ENCODE measurements around the gene HSPH1. TPM values are rescaled to one million over a fixed set of nuclear protein-coding genes. Genes with fewer than 3 reads are reported as not detected.

HSPH1 gene
- total RNA-seq, 1 experiment from 2014 or later = 145 TPM

DNA sequence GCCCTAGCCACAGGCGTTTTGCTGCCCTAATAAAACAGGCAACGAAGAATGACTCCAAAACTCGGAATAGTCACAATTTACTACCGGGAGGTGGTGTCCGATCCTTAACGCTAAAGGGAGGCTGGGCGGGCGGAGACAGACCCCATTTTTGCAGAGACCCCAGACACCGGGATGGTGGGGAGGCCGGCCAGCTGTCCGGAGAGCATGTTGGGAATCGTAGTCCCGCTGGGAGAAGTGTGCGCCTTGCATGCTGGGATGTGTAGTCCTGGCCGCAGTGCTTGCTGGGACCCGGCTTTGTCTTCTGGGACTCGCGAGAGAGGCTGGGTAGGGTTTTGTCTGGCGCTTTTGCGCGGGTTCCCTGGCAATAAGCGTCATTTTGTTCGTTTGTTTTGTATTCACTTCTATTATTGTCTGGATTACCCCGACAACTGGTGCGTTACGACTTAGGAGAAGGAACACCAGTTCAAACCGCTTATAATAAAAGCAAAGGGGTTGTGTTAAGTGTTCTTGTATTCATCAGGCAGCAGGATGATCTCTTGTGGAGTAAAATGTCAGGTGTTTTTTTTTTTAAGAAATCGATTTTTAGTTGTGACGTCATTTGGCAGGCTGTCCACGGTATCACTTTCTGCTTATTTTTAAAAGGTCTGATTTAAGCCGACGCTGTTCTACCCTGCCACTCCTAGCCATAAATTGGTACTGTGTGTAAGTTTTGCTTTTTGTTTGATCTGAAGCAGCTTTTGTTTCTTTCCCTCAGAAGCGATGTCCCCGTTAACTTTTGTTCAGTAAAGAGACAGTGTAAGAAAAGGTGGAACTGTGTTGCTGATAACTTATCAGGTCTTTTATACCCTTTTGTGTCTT lies 676 bp upstream of the HSPH1 start:
- intact Hi-C loops (cut with micrococcal nuclease; ENCODE audit: unreplicated experiment) = no loop called here
- Histone ChIP-seq H3K4me3 (ENCODE audit: low read depth in 2 of 2, low read length in 2 of 2) (peak overlapping the region; percentile 85), H3K9me3 (ENCODE audit: control insufficient read depth, insufficient read depth, low read depth, low read length) (no peaks in the 10 kb centered on the region), H3K27ac (ENCODE audit: low read length) (peak overlapping the region; percentile 88), H3K4me1 (ENCODE audit: control insufficient read depth, insufficient read depth, low read length) (peaks cover 6% of the 10 kb centered on the region; the same call in 1 of the 2 replicates), H3K27me3 (ENCODE audit: control insufficient read depth, insufficient read depth, low read length) (no peaks in the 10 kb centered on the region), H3K36me3 (ENCODE audit: control insufficient read depth, insufficient read depth, low read length) (peaks cover 12% of the 10 kb centered on the region)
- CTCF ChIA-PET = no interaction called here
- ATAC-seq = peak; percentile 97
- POLR2A ChIA-PET = no interaction called here
- BruUV-seq (replicated peaks) = TSS peak; percentile 98
- DNase-seq (ENCODE audit: low read depth, low spot score) = peak; percentile 78
- TF ChIP-seq, protein P1, sequence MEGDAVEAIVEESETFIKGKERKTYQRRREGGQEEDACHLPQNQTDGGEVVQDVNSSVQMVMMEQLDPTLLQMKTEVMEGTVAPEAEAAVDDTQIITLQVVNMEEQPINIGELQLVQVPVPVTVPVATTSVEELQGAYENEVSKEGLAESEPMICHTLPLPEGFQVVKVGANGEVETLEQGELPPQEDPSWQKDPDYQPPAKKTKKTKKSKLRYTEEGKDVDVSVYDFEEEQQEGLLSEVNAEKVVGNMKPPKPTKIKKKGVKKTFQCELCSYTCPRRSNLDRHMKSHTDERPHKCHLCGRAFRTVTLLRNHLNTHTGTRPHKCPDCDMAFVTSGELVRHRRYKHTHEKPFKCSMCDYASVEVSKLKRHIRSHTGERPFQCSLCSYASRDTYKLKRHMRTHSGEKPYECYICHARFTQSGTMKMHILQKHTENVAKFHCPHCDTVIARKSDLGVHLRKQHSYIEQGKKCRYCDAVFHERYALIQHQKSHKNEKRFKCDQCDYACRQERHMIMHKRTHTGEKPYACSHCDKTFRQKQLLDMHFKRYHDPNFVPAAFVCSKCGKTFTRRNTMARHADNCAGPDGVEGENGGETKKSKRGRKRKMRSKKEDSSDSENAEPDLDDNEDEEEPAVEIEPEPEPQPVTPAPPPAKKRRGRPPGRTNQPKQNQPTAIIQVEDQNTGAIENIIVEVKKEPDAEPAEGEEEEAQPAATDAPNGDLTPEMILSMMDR (IDR thresholded peaks at IDR 0.05) = no peak
- TF ChIP-seq SIN3A (IDR thresholded peaks at IDR 0.05; ENCODE audit: borderline replicate concordance, insufficient read depth, low read depth, low read length) (0 out of 2 replicates have a peak, but pooled peaks have one; percentile 4), TCF7L2 (IDR thresholded peaks at IDR 0.05; ENCODE audit: low read depth, low read length) (peak; percentile 32; the same call in 1 of the 2 replicates), POLR2AphosphoS5 (IDR thresholded peaks at IDR 0.05; ENCODE audit: low read depth, low read length) (peak; percentile 5; the same call in 1 of the 2 replicates)
- TF ChIP-seq, protein P2, sequence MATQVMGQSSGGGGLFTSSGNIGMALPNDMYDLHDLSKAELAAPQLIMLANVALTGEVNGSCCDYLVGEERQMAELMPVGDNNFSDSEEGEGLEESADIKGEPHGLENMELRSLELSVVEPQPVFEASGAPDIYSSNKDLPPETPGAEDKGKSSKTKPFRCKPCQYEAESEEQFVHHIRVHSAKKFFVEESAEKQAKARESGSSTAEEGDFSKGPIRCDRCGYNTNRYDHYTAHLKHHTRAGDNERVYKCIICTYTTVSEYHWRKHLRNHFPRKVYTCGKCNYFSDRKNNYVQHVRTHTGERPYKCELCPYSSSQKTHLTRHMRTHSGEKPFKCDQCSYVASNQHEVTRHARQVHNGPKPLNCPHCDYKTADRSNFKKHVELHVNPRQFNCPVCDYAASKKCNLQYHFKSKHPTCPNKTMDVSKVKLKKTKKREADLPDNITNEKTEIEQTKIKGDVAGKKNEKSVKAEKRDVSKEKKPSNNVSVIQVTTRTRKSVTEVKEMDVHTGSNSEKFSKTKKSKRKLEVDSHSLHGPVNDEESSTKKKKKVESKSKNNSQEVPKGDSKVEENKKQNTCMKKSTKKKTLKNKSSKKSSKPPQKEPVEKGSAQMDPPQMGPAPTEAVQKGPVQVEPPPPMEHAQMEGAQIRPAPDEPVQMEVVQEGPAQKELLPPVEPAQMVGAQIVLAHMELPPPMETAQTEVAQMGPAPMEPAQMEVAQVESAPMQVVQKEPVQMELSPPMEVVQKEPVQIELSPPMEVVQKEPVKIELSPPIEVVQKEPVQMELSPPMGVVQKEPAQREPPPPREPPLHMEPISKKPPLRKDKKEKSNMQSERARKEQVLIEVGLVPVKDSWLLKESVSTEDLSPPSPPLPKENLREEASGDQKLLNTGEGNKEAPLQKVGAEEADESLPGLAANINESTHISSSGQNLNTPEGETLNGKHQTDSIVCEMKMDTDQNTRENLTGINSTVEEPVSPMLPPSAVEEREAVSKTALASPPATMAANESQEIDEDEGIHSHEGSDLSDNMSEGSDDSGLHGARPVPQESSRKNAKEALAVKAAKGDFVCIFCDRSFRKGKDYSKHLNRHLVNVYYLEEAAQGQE (IDR thresholded peaks at IDR 0.05; ENCODE audit: insufficient read depth in 1 of 2, low read depth in 2 of 2, low read length in 1 of 2) = no peak
- in situ Hi-C loops (cut with HindIII; ENCODE audit: low pct_unique_long_range_greater_than_20kb, low sequenced_read_pairs) = no loop called here

DNA sequence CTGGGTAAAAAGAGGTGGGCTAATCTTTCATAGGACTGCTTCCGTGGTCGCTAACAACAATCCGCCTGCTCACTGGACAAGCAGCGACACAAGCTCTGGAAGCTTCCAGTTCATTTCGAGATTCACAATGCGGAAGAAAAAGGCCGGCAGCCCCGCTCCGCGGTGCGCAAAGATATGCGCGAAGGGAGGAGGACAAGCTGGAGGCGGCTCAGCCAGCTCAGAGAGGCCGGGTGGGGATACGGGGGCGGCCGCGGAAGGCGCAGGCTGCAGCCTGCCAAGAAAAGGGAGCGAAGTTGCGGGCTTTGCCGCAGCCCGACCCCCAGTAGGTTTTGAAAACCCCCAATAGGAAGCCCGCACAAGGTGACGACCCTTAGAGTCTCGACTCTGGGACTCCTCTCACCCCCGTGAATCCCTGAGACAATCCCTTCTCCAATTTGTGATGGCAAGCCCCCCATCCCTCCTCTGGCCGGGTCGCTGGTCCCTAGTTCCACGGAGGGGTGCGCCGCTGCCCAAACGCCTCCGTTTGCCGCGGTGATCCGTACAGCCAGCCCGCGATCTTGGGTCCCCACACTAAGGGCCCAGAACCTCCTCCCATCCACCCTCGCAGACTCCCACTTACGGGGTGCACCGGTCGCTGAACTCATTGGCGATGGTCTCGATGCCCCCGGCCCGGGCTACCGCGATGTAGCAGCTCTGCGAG lies 697 bp downstream of the HSPH1 start:
- Histone ChIP-seq H3K36me3 (ENCODE audit: control insufficient read depth, insufficient read depth, low read length) (peaks cover 21% of the 10 kb centered on the region), H3K27me3 (ENCODE audit: control insufficient read depth, insufficient read depth, low read length) (no peaks in the 10 kb centered on the region), H3K4me3 (ENCODE audit: low read depth in 2 of 2, low read length in 2 of 2) (peak overlapping the region; percentile 85), H3K27ac (ENCODE audit: low read length) (peak overlapping the region; percentile 88), H3K9me3 (ENCODE audit: control insufficient read depth, insufficient read depth, low read depth, low read length) (no peaks in the 10 kb centered on the region), H3K4me1 (ENCODE audit: control insufficient read depth, insufficient read depth, low read length) (peaks cover 6% of the 10 kb centered on the region; the same call in 1 of the 2 replicates)
- ATAC-seq = peak; percentile 9
- TF ChIP-seq POLR2AphosphoS5 (IDR thresholded peaks at IDR 0.05; ENCODE audit: low read depth, low read length) (no peak), TCF7L2 (IDR thresholded peaks at IDR 0.05; ENCODE audit: low read depth, low read length) (no peak), SIN3A (IDR thresholded peaks at IDR 0.05; ENCODE audit: borderline replicate concordance, insufficient read depth, low read depth, low read length) (no peak)
- TF ChIP-seq, protein P1 (IDR thresholded peaks at IDR 0.05) = no peak
- TF ChIP-seq, protein P2 (IDR thresholded peaks at IDR 0.05; ENCODE audit: insufficient read depth in 1 of 2, low read depth in 2 of 2, low read length in 1 of 2) = no peak
- no TSS peak for BruUV-seq (replicated peaks)
- intact Hi-C loops (cut with micrococcal nuclease; ENCODE audit: unreplicated experiment) = no loop called here
- DNase-seq (ENCODE audit: low read depth, low spot score) = no peak
- CTCF ChIA-PET = no interaction called here
- POLR2A ChIA-PET = no interaction called here
- in situ Hi-C loops (cut with HindIII; ENCODE audit: low pct_unique_long_range_greater_than_20kb, low sequenced_read_pairs) = no loop called here

All from Panc1 (cell line).